Memory B cell (primary cell): Measurements from ENCODE around the gene KRT3.

Experiments used
- ATAC-seq: fragments of 150-1000 bp; cut with Tn5 transposase; 2 replicates; pipeline ENCODE4 v1.10.0; 2021; ENCODE audit warnings: low read depth, mild to moderate bottlenecking, moderate library complexity
- DNase-seq, 2 donors: peaks; one replicate each; pipeline ENCODE4 v3.0.0; 2022; ENCODE audit warnings: low spot score in 2 of 2
- H3K27ac Mint-ChIP-seq: one replicate; pipeline ENCODE4 v1.8.0; 2022; ENCODE audit warnings: mild to moderate bottlenecking, moderate library complexity, mixed read lengths
- H3K27me3 Mint-ChIP-seq: one replicate; pipeline ENCODE4 v1.8.0; 2022; ENCODE audit warnings: mixed read lengths
- H3K36me3 Mint-ChIP-seq: one replicate; pipeline ENCODE4 v1.8.0; 2022; ENCODE audit warnings: mild to moderate bottlenecking, mixed read lengths
- H3K4me1 Mint-ChIP-seq: one replicate; pipeline ENCODE4 v1.8.0; 2022; ENCODE audit warnings: mixed read lengths
- H3K4me3 Mint-ChIP-seq: one replicate; pipeline ENCODE4 v1.8.0; 2022; ENCODE audit warnings: mild to moderate bottlenecking, moderate library complexity, mixed read lengths
- H3K9me3 Mint-ChIP-seq: one replicate; pipeline ENCODE4 v1.8.0; 2022; ENCODE audit warnings: mixed read lengths

The KRT3 gene

GRCh38 chr12:52813203-52813819 is 17.4 kb upstream of the KRT3 start:
- ATAC-seq (no peak), DNase-seq (no peak)
- H3K4me3 Mint-ChIP-seq, result no peak overlapping the region
- peaks cover 12% of the 10 kb centered on the region for H3K27me3 Mint-ChIP-seq
- no peaks in the 10 kb centered on the region for H3K4me1 Mint-ChIP-seq
- no peaks in the 10 kb centered on the region for H3K9me3 Mint-ChIP-seq
- no peak overlapping the region for H3K27ac Mint-ChIP-seq
- H3K36me3 Mint-ChIP-seq, result no peaks in the 10 kb centered on the region

- DNase-seq (no peak), ATAC-seq (no peak)
- no peak overlapping the region for H3K4me3 Mint-ChIP-seq
- peaks cover 14% of the 10 kb centered on the region for H3K27me3 Mint-ChIP-seq
- no peaks in the 10 kb centered on the region for H3K36me3 Mint-ChIP-seq
- no peaks in the 10 kb centered on the region for H3K4me1 Mint-ChIP-seq
- no peak overlapping the region for H3K27ac Mint-ChIP-seq
- H3K9me3 Mint-ChIP-seq, result no peaks in the 10 kb centered on the region
Measured at GRCh38 chr12:52812749-52813148, 16.8 kb upstream of the KRT3 start.

- DNase-seq (no peak), ATAC-seq (no peak)
- H3K9me3 Mint-ChIP-seq, result no peaks in the 10 kb centered on the region
- H3K4me1 Mint-ChIP-seq, result no peaks in the 10 kb centered on the region
- H3K36me3 Mint-ChIP-seq, result no peaks in the 10 kb centered on the region
- H3K4me3 Mint-ChIP-seq, result no peak overlapping the region
- peaks cover 12% of the 10 kb centered on the region for H3K27me3 Mint-ChIP-seq
- no peak overlapping the region for H3K27ac Mint-ChIP-seq
Measured at GRCh38 chr12:52812073-52812400, 16.1 kb upstream of the KRT3 start.

DNA sequence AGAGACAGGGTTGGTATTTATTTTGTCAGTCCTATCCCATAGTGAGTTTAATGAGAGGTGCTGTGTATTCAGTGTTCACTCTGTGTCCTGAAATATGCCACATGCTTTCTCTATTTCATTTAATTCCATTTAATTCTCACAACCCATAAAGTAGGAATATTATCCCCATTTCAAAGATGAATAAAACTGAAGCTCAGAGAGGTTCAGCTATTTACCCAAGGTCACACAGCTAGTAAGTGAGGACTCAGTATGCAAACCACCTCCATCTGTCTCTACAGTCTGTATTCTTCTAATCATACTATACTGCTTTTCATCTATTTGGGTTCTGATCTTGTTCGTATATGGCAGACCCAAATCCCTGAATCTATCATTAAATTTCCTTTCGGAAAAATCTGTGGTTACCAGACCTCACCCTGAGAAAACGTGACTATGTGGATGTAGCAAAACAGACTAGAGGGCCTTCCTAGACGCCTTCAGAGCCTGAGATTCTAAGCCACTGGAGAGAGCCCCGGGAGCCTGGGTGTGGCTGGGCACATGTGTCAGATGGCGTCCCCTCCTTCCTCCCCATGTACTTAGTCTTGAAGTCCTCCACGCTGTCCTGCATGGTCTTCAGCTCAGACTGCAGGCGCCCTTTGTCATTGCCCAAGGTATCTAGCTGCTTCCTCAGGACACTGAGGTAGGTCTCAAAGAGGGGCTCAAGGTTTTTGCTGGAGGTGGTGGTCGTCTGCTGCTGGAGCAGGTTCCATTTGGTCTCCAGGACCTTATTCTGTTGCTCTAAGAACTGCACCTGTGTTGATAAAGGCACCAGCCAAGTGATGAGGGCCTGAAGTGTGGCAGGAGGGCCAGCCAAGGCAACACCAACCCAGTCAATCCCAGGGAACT is 15.5 kb upstream of the KRT3 start:
- H3K4me1 Mint-ChIP-seq, result no peaks in the 10 kb centered on the region
- H3K4me3 Mint-ChIP-seq, result no peak overlapping the region
- peaks cover 15% of the 10 kb centered on the region for H3K27me3 Mint-ChIP-seq

DNA sequence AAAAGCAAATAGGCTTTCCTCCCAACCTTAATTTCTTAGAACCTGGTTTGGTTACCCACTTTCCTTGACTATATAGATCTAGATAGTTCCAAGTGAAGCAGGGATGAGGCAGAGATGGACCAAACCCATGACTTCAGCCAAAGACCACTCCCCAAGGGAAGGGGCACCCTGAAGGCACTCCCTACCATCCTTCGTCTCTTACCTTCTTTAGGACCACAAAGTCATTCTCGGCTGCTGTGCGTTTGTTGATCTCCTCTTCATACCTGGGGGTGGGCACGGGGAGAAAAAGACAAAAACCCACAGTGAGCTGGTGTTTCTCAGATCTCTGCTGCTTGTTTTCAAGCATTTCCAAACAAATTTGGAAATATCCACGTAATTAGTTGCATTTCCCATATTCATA is 14.6 kb upstream of the KRT3 start:
- DNase-seq, result no peak
- no peaks in the 10 kb centered on the region for H3K36me3 Mint-ChIP-seq
- H3K27ac Mint-ChIP-seq, result no peak overlapping the region
- no peaks in the 10 kb centered on the region for H3K4me1 Mint-ChIP-seq
- H3K27me3 Mint-ChIP-seq, result peaks cover 18% of the 10 kb centered on the region
- H3K4me3 Mint-ChIP-seq, result no peak overlapping the region
- no peak for ATAC-seq
- no peaks in the 10 kb centered on the region for H3K9me3 Mint-ChIP-seq

More for the DNA sequence above, 15.5 kb upstream of the KRT3 start:
- no peaks in the 10 kb centered on the region for H3K36me3 Mint-ChIP-seq
- ATAC-seq, result no peak
- no peak overlapping the region for H3K27ac Mint-ChIP-seq
- H3K9me3 Mint-ChIP-seq, result no peaks in the 10 kb centered on the region
- no peak for DNase-seq

- H3K4me1 Mint-ChIP-seq, result no peaks in the 10 kb centered on the region
- peaks cover 15% of the 10 kb centered on the region for H3K27me3 Mint-ChIP-seq
- no peaks in the 10 kb centered on the region for H3K9me3 Mint-ChIP-seq
- H3K4me3 Mint-ChIP-seq, result no peak overlapping the region
- DNase-seq (no peak), ATAC-seq (no peak)
- H3K27ac Mint-ChIP-seq, result no peak overlapping the region
- no peaks in the 10 kb centered on the region for H3K36me3 Mint-ChIP-seq
Measured at GRCh38 chr12:52809166-52809565, 13.2 kb upstream of the KRT3 start.

- no peaks in the 10 kb centered on the region for H3K36me3 Mint-ChIP-seq
- H3K4me3 Mint-ChIP-seq, result no peak overlapping the region
- H3K27me3 Mint-ChIP-seq, result peaks cover 16% of the 10 kb centered on the region
- no peaks in the 10 kb centered on the region for H3K4me1 Mint-ChIP-seq
- ATAC-seq (no peak), DNase-seq (no peak)
- no peak overlapping the region for H3K27ac Mint-ChIP-seq
- H3K9me3 Mint-ChIP-seq, result no peaks in the 10 kb centered on the region
Measured at GRCh38 chr12:52808573-52809160, 12.8 kb upstream of the KRT3 start.

GRCh38 chr12:52807544-52808470 is 11.9 kb upstream of the KRT3 start:
- Mint-ChIP-seq H3K4me1 (no peaks in the 10 kb centered on the region), H3K9me3 (no peaks in the 10 kb centered on the region), H3K27me3 (peaks cover 18% of the 10 kb centered on the region), H3K27ac (no peak overlapping the region), H3K36me3 (no peaks in the 10 kb centered on the region), H3K4me3 (no peak overlapping the region)
- no peak for ATAC-seq
- no peak for DNase-seq

DNA sequence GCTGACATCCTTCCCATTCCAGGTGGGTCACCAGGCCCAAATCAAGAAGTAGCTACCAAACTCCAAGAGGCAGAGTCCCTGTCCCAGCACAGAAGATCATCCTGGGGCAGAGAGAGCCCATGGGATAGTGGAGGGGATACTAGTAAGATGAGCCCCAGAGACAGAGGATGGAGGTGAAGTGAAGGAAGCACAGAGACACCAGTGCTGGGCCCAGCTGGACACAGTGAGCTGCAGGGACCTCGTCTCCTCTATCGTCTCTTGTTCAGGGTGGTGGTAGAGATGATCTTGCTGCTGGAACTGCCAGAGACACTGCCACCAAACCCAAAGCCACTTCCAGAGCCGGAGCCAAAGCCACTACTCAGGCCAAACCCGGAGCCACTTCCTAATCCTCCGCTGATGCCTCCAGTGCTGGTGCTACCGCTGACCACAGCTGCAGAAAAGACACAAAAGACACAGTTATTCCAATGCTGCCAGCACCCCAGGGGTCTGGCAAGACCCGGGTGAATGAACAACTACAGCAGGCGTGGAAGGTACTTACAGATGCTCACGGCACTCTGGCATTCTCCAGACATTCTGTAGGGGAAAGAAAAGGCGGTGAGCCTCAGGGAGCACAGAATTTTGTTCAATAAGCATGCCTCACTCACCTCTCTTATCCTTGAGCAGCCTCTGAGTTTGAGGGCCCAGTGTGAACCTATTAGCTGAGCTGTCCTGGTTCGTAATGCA is 11.1 kb upstream of the KRT3 start:
- DNase-seq (no peak), ATAC-seq (no peak)
- H3K27ac Mint-ChIP-seq, result no peak overlapping the region
- H3K27me3 Mint-ChIP-seq, result peaks cover 21% of the 10 kb centered on the region
- no peaks in the 10 kb centered on the region for H3K36me3 Mint-ChIP-seq
- H3K4me1 Mint-ChIP-seq, result no peaks in the 10 kb centered on the region
- no peaks in the 10 kb centered on the region for H3K9me3 Mint-ChIP-seq
- H3K4me3 Mint-ChIP-seq, result no peak overlapping the region

- Mint-ChIP-seq H3K27ac (no peak overlapping the region), H3K4me1 (no peaks in the 10 kb centered on the region), H3K27me3 (peaks cover 21% of the 10 kb centered on the region), H3K4me3 (no peak overlapping the region), H3K9me3 (no peaks in the 10 kb centered on the region), H3K36me3 (no peaks in the 10 kb centered on the region)
- ATAC-seq (no peak), DNase-seq (no peak)
Measured at GRCh38 chr12:52806169-52806811, 10.4 kb upstream of the KRT3 start.

DNA sequence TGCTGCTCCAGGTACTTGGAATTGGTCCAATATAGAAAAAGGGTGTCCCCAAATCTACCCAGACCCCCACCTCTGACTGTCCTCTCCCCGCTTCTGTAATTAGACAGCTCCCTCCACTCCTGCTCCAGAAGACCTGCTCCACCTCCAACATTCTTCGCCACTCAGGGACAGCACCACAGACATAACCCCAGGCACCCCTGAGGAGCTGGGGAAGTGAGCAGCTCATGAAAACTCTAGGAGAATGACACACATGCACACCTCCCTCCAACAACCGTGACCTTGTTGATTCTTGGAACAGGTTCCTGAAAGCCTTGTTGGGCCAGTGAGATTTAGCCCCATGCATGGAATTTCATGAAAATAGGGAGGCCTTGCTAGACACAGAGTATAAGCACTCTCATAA is 9.8 kb upstream of the KRT3 start:
- ATAC-seq (no peak), DNase-seq (no peak)
- Mint-ChIP-seq H3K4me3 (no peak overlapping the region), H3K27ac (no peak overlapping the region), H3K4me1 (no peaks in the 10 kb centered on the region), H3K27me3 (peaks cover 21% of the 10 kb centered on the region), H3K9me3 (no peaks in the 10 kb centered on the region), H3K36me3 (no peaks in the 10 kb centered on the region)

DNA sequence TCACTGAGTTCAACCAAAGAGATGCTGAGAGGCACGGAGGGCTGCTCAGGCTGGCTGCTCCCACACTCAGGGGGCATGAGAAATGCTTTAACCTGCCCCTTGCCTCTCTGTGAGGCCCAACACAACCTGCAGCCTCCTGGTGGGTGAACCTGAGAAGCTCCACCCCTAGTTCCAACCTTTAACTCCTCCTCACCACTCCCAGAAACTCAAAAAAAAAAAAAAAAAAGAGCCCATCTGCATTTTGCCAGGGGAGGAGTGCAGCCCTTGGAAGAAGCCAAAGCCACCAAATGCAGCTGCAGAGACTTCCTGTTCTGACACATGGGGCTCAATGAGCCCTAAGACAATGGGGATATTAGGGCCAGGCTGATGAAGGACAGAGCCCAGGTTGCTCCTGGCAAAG is 9.1 kb upstream of the KRT3 start:
- H3K27me3 Mint-ChIP-seq, result peaks cover 24% of the 10 kb centered on the region
- no peak overlapping the region for H3K4me3 Mint-ChIP-seq
- no peaks in the 10 kb centered on the region for H3K4me1 Mint-ChIP-seq
- no peaks in the 10 kb centered on the region for H3K9me3 Mint-ChIP-seq
- DNase-seq (no peak), ATAC-seq (no peak)
- no peak overlapping the region for H3K27ac Mint-ChIP-seq
- no peaks in the 10 kb centered on the region for H3K36me3 Mint-ChIP-seq

DNA sequence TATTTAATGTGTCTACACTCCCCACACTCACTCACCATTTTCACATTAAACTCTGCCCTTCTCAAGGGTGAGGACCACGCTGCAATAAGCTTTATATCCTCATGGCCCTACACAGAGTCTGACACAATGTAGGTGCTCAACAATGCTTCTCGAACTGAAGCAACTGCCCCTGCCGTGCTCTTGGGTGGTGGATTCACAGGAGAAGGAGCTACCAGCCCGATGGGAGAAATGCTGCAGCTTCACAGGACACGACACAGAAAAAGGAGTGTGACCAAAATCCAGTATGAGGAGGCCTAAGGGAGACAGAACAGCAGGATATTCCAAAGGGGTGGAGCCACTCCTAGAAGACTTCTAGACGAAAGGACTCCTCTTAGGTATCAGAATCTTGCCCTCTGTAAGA is 6.5 kb upstream of the KRT3 start:
- Mint-ChIP-seq H3K9me3 (no peaks in the 10 kb centered on the region), H3K27ac (no peak overlapping the region), H3K4me1 (no peaks in the 10 kb centered on the region), H3K36me3 (no peaks in the 10 kb centered on the region), H3K4me3 (no peak overlapping the region), H3K27me3 (peaks cover 21% of the 10 kb centered on the region)
- ATAC-seq (no peak), DNase-seq (no peak)
